H1 (cell line): Measurements from ENCODE around the gene P2RY1. TPM values are rescaled to one million over a fixed set of nuclear protein-coding genes. Genes with fewer than 3 reads are reported as not detected.

Experiments used
- CTCF ChIA-PET: fragments of 300-600 bp; sonication (Branson Sonifier 250); formaldehyde crosslinking; loops from one replicate; lab custom pipeline; 2021; ENCODE audit not compliant: partially characterized antibody; lab: Charles Lee
- POLR2A ChIA-PET: fragments of 300-600 bp; sonication (Branson Sonifier 250); formaldehyde crosslinking; loops from one replicate; lab custom pipeline; 2021; ENCODE audit warnings: inconsistent platforms; ENCODE audit not compliant: partially characterized antibody; lab: Charles Lee
- DNase-seq, 2 experiments: peaks; one replicate each; pipeline versions ENCODE4 v3.0.0 to v3.0.0-alpha.2; 2010 to 2022; ENCODE audit warnings: low spot score in 2 of 2, low read depth in 1 of 2, mixed read lengths in 1 of 2
- FAIRE-seq: peaks from 2 replicates; lab custom pipeline; 2011; peaks lifted over from hg19 to GRCh38; lab: Jason Lieb, UNC
- H2AFZ ChIP-seq: 2 replicates; pipeline ENCODE4 v1.8.1; 2012; ENCODE audit warnings: low read length, inconsistent platforms
- H2AK5ac ChIP-seq: 2 replicates; pipeline ENCODE4 v1.6.1; 2013; ENCODE audit warnings: low read depth, low read length
- H2BK120ac ChIP-seq: replicated peaks from 2 replicates; pipeline ENCODE3; 2013; ENCODE audit warnings: low read depth, low read length, inconsistent platforms
- H2BK12ac ChIP-seq: 2 replicates; pipeline ENCODE4 v1.6.1; 2013; ENCODE audit warnings: low read depth, low read length
- H2BK15ac ChIP-seq: 2 replicates; pipeline ENCODE4 v1.6.1; 2013; ENCODE audit warnings: low read length
- H2BK20ac ChIP-seq: 2 replicates; pipeline ENCODE4 v1.6.1; 2013; ENCODE audit warnings: low read length
- H2BK5ac ChIP-seq: 2 replicates; pipeline ENCODE4 v1.6.1; 2013; ENCODE audit warnings: low read depth, low read length
- H3K14ac ChIP-seq: 2 replicates; pipeline ENCODE4 v1.6.1; 2013; ENCODE audit warnings: inconsistent platforms; ENCODE audit not compliant: insufficient read length
- H3K18ac ChIP-seq: 2 replicates; pipeline ENCODE4 v1.6.1; 2013; ENCODE audit warnings: low read length; ENCODE audit errors: extremely low read depth
- H3K23ac ChIP-seq: 2 replicates; pipeline ENCODE4 v1.6.1; 2013; ENCODE audit warnings: inconsistent platforms; ENCODE audit not compliant: insufficient read length
- H3K23me2 ChIP-seq: 2 replicates; pipeline ENCODE4 v1.6.1; 2013; ENCODE audit warnings: low read depth, low read length
- H3K27ac ChIP-seq: 2 replicates; pipeline ENCODE4 v1.6.1; 2011; ENCODE audit warnings: low read depth, low read length, inconsistent platforms
- H3K27me3 ChIP-seq, 4 experiments: replicated peaks in 1 of 4; 1 replicate in 1 of 4; 2 replicates in 3 of 4; pipeline versions ENCODE4 v1.6.1 to v1.8.1; 2011 to 2013; ENCODE audit warnings: low read length in 3 of 4, mild to moderate bottlenecking in 3 of 4, inconsistent platforms in 2 of 4, mixed read lengths in 2 of 4, moderate library complexity in 1 of 4; ENCODE audit not compliant: control insufficient read depth in 3 of 4, insufficient read depth in 3 of 4; ENCODE audit errors: extremely low read depth in 1 of 4
- H3K36me3 ChIP-seq, 4 experiments: 2 replicates each; pipeline versions ENCODE4 v1.6.1 to v1.8.1; 2011 to 2013; ENCODE audit warnings: mild to moderate bottlenecking in 4 of 4, low read length in 3 of 4, moderate library complexity in 2 of 4, control low read depth in 1 of 4, inconsistent platforms in 1 of 4; ENCODE audit not compliant: insufficient read depth in 4 of 4, control insufficient read depth in 2 of 4
- H3K4ac ChIP-seq: replicated peaks from 2 replicates; pipeline ENCODE3; 2013; ENCODE audit warnings: low read length, low read depth, mixed read lengths, inconsistent platforms; ENCODE audit not compliant: insufficient read length
- H3K4me1 ChIP-seq, 4 experiments: replicated peaks in 1 of 4; 1 replicate in 1 of 4; 2 replicates in 3 of 4; pipeline versions ENCODE4 v1.6.1 to v1.8.1; 2011 to 2013; ENCODE audit warnings: low read length in 3 of 4, inconsistent platforms in 2 of 4, mixed read lengths in 1 of 4; ENCODE audit not compliant: insufficient read depth in 4 of 4, control insufficient read depth in 3 of 4
- H3K4me2 ChIP-seq, 2 experiments: 2 replicates each; pipeline versions ENCODE4 v1.6.1 to v1.8.1; 2011 to 2013; ENCODE audit warnings: low read depth in 2 of 2, low read length in 2 of 2, control low read depth in 1 of 2, inconsistent platforms in 1 of 2, mild to moderate bottlenecking in 1 of 2; ENCODE audit not compliant: insufficient read depth in 1 of 2
- H3K4me3 ChIP-seq, 4 experiments: fragments of 200-600, 300-600 bp in 1 of 4; sonication (generic), shearing (Covaris generic), sonication (Bioruptor Twin) in 1 of 4; 2 replicates each; pipeline versions ENCODE4 v1.5.1 to v1.8.1; 2011 to 2016; ENCODE audit warnings: low read length in 4 of 4, low read depth in 3 of 4, control low read depth in 2 of 4, inconsistent platforms in 2 of 4, mild to moderate bottlenecking in 2 of 4, mixed read lengths in 1 of 4, moderate library complexity in 1 of 4; ENCODE audit not compliant: insufficient read depth in 2 of 4; ENCODE audit errors: extremely low read depth in 1 of 4
- H3K56ac ChIP-seq: replicated peaks from 2 replicates; pipeline ENCODE3; 2013; ENCODE audit warnings: low read depth, mild to moderate bottlenecking, mixed read lengths, low read length, inconsistent platforms; ENCODE audit not compliant: insufficient read length
- H3K79me1 ChIP-seq: 2 replicates; pipeline ENCODE4 v1.6.1; 2013; ENCODE audit warnings: low read depth, low read length, control low read depth
- H3K79me2 ChIP-seq, 2 experiments: 2 replicates each; pipeline versions ENCODE4 v1.6.1 to v1.8.1; 2012 to 2013; ENCODE audit warnings: low read length in 2 of 2, mild to moderate bottlenecking in 2 of 2, inconsistent platforms in 1 of 2; ENCODE audit not compliant: insufficient read depth in 2 of 2, control insufficient read depth in 1 of 2
- H3K9ac ChIP-seq, 4 experiments: replicated peaks in 1 of 4; 1 replicate in 1 of 4; 2 replicates in 3 of 4; pipeline versions ENCODE4 v1.6.1 to v1.8.1; 2011 to 2013; ENCODE audit warnings: low read depth in 3 of 4, low read length in 3 of 4, control low read depth in 2 of 4, mild to moderate bottlenecking in 2 of 4, moderate library complexity in 2 of 4, inconsistent platforms in 1 of 4; ENCODE audit errors: extremely low read depth in 1 of 4
- H3K9me3 ChIP-seq, 2 experiments: 2 replicates each; pipeline versions ENCODE4 v1.6.1 to v1.8.1; 2012 to 2013; ENCODE audit warnings: mild to moderate bottlenecking in 2 of 2, moderate library complexity in 2 of 2, control low read depth in 1 of 2, inconsistent platforms in 1 of 2, low read depth in 1 of 2, low read length in 1 of 2, mixed read lengths in 1 of 2; ENCODE audit not compliant: insufficient read depth in 2 of 2
- H4K20me1 ChIP-seq, 2 experiments: replicated peaks in 1 of 2; 2 replicates each; pipeline versions ENCODE3 to v1.8.1; 2011 to 2013; ENCODE audit warnings: inconsistent platforms in 2 of 2, low read length in 2 of 2, mild to moderate bottlenecking in 1 of 2; ENCODE audit not compliant: insufficient read depth in 2 of 2, control insufficient read depth in 1 of 2
- H4K5ac ChIP-seq: 2 replicates; pipeline ENCODE4 v1.6.1; 2013; ENCODE audit warnings: low read length, low read depth, mixed read lengths, inconsistent platforms; ENCODE audit not compliant: insufficient read length
- H4K8ac ChIP-seq: 2 replicates; pipeline ENCODE4 v1.8.0; 2013; ENCODE audit warnings: mild to moderate bottlenecking, moderate library complexity, low read length, inconsistent platforms; ENCODE audit not compliant: insufficient read depth; ENCODE audit errors: extremely low read depth
- H4K91ac ChIP-seq: replicated peaks from 2 replicates; pipeline ENCODE3; 2013; ENCODE audit warnings: low read length, mixed read lengths, inconsistent platforms; ENCODE audit not compliant: insufficient read length
- GTF2F1 ChIP-seq: IDR thresholded peaks from 2 replicates; pipeline ENCODE4 v1.6.1; 2012; ENCODE audit warnings: low read depth, low read length, improper control_type of control experiment, borderline replicate concordance
- POLR2A ChIP-seq, 2 experiments: IDR thresholded peaks; 1 replicate in 1 of 2; 2 replicates in 1 of 2; pipeline ENCODE4 v1.6.1; 2011; ENCODE audit warnings: low read depth in 2 of 2, low read length in 2 of 2, mild to moderate bottlenecking in 2 of 2; ENCODE audit errors: control extremely low read depth in 1 of 2
- SAP30 ChIP-seq: fragments of 300-600 bp; sonication (generic); IDR thresholded peaks from 2 replicates; pipeline ENCODE4 v1.7.1; 2012; ENCODE audit warnings: low read length, moderate library complexity, mild to moderate bottlenecking, inconsistent platforms; ENCODE audit not compliant: insufficient read depth, insufficient replicate concordance
- SIX5 ChIP-seq: IDR thresholded peaks from 2 replicates; pipeline ENCODE4 v1.6.1; 2011; ENCODE audit warnings: mild to moderate bottlenecking, low read depth, low read length
- SRF ChIP-seq: IDR thresholded peaks from 2 replicates; pipeline ENCODE4 v1.6.1; 2011; ENCODE audit warnings: mild to moderate bottlenecking, low read depth, low read length, moderate library complexity
- WGBS, 2 experiments: shearing (Covaris generic) in 1 of 2; methylation state at CpG; one replicate each; pipeline versions ENCODE4 v1.1.6 to v1.1.7; 2013 to 2015; ENCODE audit warnings: low lambda C conversion rate in 2 of 2, mixed read lengths in 2 of 2, inconsistent platforms in 1 of 2, low coverage in 1 of 2, missing lambda C conversion rate in 1 of 2; ENCODE audit not compliant: insufficient replicate concordance in 2 of 2, insufficient coverage in 1 of 2, insufficient read length in 1 of 2; ENCODE audit errors: extremely low coverage in 1 of 2, missing lambda C conversion rate in 1 of 2; 5-methylcytosine and 5-hydroxymethylcytosine counted together
- polyA plus RNA-seq, 7 experiments: library from polyadenylated mRNA; depleted of rRNA in 3 of 7; stranded (reverse) in 5 of 7; unstranded in 2 of 7; fragments of >200 nt in 5 of 7; fragments of 200-250 nt in 2 of 7; gene quantifications; 1 replicate in 5 of 7; 2 replicates in 1 of 7; 4 replicates in 1 of 7; pipeline versions ENCODE4 v1.2.1 to v1.2.3, GENCODE V29; 2011 to 2013; ENCODE audit warnings: missing spikeins in 2 of 7, mixed read lengths in 2 of 7
- total RNA-seq: library from RNA; stranded (reverse); fragmentation: NEBNext Ultra II Directional; extraction: Animal tissue kit (Norgen Biotek cat#: 25700); gene quantifications from 2 replicates; pipeline ENCODE4 v1.2.1, GENCODE V29; 2021

Gene P2RY1
- total and polyA plus RNA-seq, 2 of the 8 experiments (the other 6 are each of a cell fraction or from before 2014, with no cell fraction given) = 6.5 to 28.3 TPM

DNA sequence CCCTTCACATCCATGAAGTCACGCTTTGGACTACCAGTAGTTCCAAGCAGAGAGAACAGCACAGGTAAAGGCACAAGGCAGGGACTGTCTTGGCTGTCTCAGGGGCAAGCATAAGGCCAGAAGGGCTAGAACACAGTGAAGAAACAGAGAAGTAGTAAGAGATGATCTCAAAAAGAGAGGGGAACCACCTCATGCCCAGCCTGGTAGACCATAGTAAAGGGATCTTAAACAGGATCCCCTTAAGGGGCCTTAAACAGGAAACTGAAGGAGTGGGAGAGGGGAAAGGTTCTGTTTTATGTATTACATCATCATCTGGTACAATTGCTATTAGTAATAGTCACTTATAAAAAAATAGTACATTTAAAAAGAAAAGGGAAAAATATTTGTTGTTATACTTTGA lies 25.8 kb downstream of the P2RY1 start:
- no peak overlapping the region for H2AK5ac ChIP-seq
- H3K79me1 ChIP-seq = no peaks in the 10 kb centered on the region
- DNase-seq (no peak), FAIRE-seq (no peak)
- no peak overlapping the region for H3K56ac ChIP-seq
- H3K4me1 ChIP-seq = no peaks in the 10 kb centered on the region
- POLR2A ChIA-PET = no interaction called here
- H3K23me2 ChIP-seq = no peaks in the 10 kb centered on the region
- no peak overlapping the region for H3K4me2 ChIP-seq
- H3K23ac ChIP-seq = no peak overlapping the region
- no peak overlapping the region for H2BK5ac ChIP-seq
- H2BK15ac ChIP-seq = no peak overlapping the region
- H3K18ac ChIP-seq = peak overlapping the region; percentile 62; the same call in 1 of the 2 replicates
- H2AFZ ChIP-seq = no peak overlapping the region
- WGBS, 2 experiments = 81% methylated on average over 1 of the region's 1 CpG; no CpG with 5 or more reads in 1 of the 2 experiments
- no peaks in the 10 kb centered on the region for H3K9me3 ChIP-seq
- no peak overlapping the region for H4K8ac ChIP-seq
- no peak overlapping the region for H4K5ac ChIP-seq
- no peak overlapping the region for H4K91ac ChIP-seq
- no peak overlapping the region for H2BK12ac ChIP-seq
- H2BK120ac ChIP-seq = no peak overlapping the region
- no peak overlapping the region for H3K4ac ChIP-seq
- H3K14ac ChIP-seq = no peak overlapping the region
- no peak for TF ChIP-seq POLR2A (IDR thresholded peaks at IDR 0.05; ENCODE audit: control extremely low read depth in 1 of 2, low read depth in 2 of 2, low read length in 2 of 2)
- TF ChIP-seq SAP30 = no peak
- no peak for TF ChIP-seq SRF
- TF ChIP-seq GTF2F1 = no peak
- no peak for TF ChIP-seq SIX5
- CTCF ChIA-PET = no interaction called here
- no peaks in the 10 kb centered on the region for H4K20me1 ChIP-seq
- no peak overlapping the region for H3K27ac ChIP-seq
- H3K36me3 ChIP-seq = no peaks in the 10 kb centered on the region
- no peak overlapping the region for H3K9ac ChIP-seq
- no peak overlapping the region for H2BK20ac ChIP-seq
- H3K27me3 ChIP-seq = no peaks in the 10 kb centered on the region
- no peaks in the 10 kb centered on the region for H3K79me2 ChIP-seq
- no peak overlapping the region for H3K4me3 ChIP-seq
